C4-2B (cell line): ENCODE measurements around the gene DPEP1.
"Not testable (repeated sequence)": the region's sequence is repeated elsewhere in the genome, so short reads cannot be mapped to it uniquely, and the experiment has no call there.

Experiments used
- H3K27ac ChIP-seq: fragments of 450-650 bp; 2 replicates; pipeline ENCODE4 v1.5.1; 2017
- CTCF ChIP-seq: fragments of 450-650 bp; conservative IDR thresholded peaks from 2 replicates; pipeline ENCODE4 v1.5.1; 2017; ENCODE audit warnings: mild to moderate bottlenecking
- ZFX ChIP-seq: fragments of 450-650 bp; IDR thresholded peaks from 2 replicates; pipeline ENCODE4 v1.6.1; 2017

DPEP1 gene

GRCh38 chr16:89655062-89655643 lies 41.7 kb downstream of the DPEP1 start:
- no peak overlapping the region for H3K27ac ChIP-seq
- TF ChIP-seq CTCF = no peak
- TF ChIP-seq ZFX = no peak

DNA sequence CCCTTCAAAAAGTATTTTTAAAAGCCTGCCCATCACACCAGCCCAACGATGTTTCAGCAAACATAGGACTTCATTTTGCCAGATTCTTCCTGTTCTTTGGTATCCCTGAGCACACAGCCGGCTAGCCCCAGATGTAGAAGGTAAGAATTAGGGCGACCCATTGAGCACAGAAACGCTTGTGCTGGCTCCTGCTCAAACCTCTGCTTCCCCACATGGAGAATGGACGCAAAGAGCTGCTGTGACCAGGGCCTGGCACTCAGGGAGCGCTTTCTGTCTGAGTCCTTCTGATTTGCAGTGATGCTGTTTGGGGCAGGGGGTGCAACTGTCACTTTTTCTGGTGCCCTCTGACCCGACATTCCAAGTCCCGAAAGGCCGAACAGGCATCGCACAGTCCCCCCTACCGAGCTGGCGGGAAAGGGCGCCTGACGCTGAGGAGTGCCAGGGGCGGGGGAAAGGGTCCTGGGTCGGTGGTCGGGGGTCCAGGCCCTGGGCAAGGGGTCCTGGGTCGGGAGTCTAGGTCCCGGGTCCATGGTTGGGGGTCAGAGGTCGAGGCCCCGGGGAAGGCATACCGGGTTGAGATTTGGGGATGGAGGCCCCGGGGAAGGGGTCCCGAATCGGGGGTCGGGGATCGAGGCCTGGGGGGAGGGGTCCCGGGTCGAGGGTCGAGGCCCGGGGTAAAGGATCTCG lies 43.1 kb downstream of the DPEP1 start:
- peak overlapping the region; percentile 86 for H3K27ac ChIP-seq
- TF ChIP-seq ZFX (no peak), CTCF (no peak)

GRCh38 chr16:89657442-89658220 lies 44.2 kb downstream of the DPEP1 start, which contains the start of the genes CHMP1A and SPATA33:
Gene CHMP1A, minus strand, starts transcription at chr16:89657708. Its CDS starts 120 bp downstream, at chr16:89657588.
Gene SPATA33, plus strand, starts transcription at chr16:89657836. Its CDS starts 76 bp downstream, at chr16:89657912.
- H3K27ac ChIP-seq = peak within 1 kb of the TSS; percentile 86
- TF ChIP-seq ZFX = 0 out of 2 replicates have a peak, but pooled peaks have one; percentile 27
- no peak for TF ChIP-seq CTCF

GRCh38 chr16:89658221-89658879 lies 44.9 kb downstream of the DPEP1 start:
- TF ChIP-seq ZFX (no peak), CTCF (no peak)
- peak overlapping the region; percentile 86 for H3K27ac ChIP-seq

GRCh38 chr16:89660146-89660545 lies 46.7 kb downstream of the DPEP1 start:
- H3K27ac ChIP-seq = no peak overlapping the region
- TF ChIP-seq ZFX = no peak
- no peak for TF ChIP-seq CTCF

GRCh38 chr16:89661215-89661614 lies 47.8 kb downstream of the DPEP1 start:
- TF ChIP-seq ZFX = no peak
- no peak for TF ChIP-seq CTCF

DNA sequence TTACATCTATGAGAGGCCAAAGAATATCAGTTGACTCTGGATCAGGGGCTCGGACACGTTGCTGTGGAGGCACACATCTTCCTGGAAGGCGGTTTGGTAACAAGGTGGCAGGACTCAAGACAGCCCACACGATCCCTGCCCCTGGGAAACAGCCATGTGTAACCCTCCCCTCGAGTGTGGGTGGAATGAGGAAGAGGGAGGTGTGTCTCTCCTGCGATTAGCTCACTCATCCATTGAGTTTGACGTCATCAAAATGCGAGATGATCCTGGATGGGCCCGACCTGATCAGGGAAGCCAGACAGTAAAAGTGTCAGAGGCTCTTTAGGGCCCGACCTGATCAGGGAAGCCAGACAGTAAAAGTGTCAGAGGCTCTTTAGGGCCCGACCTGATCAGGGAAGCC lies 50.8 kb downstream of the DPEP1 start:
- H3K27ac ChIP-seq = not testable (repeated sequence)

More at GRCh38 chr16:89661215-89661614, 47.8 kb downstream of the DPEP1 start:
- H3K27ac ChIP-seq = no peak overlapping the region
